Omental fat pad (tissue), 4 donors: Measurements from ENCODE around the gene PTPRG. TPM values are rescaled to one million over a fixed set of nuclear protein-coding genes. Genes with fewer than 3 reads are reported as not detected.

Source experiments
- ATAC-seq: fragments of 150-250 bp; one replicate; pipeline ENCODE4 v1.9.1; 2016; ENCODE audit warnings: mild to moderate bottlenecking, moderate library complexity; ENCODE audit not compliant: low FRiP score
- DNase-seq: peaks from one replicate; pipeline ENCODE4 v3.0.0-alpha.2; 2019; ENCODE audit warnings: low spot score
- total RNA-seq, 4 donors: library from RNA; depleted of rRNA; stranded (reverse); fragments of >200 nt; gene quantifications; one replicate each; pipeline ENCODE4 v1.1.0, GENCODE V29; 2016
- TF ChIP-seq, protein P1 (sequence below), 3 donors: fragments of 450-650 bp; IDR thresholded peaks; one replicate each; pipeline ENCODE4 v1.5.1; 2016 to 2017; ENCODE audit warnings: antibody characterized with exemption in 3 of 3, mild to moderate bottlenecking in 3 of 3, moderate library complexity in 2 of 3

Gene PTPRG
- total RNA-seq, 4 donors from 2014 or later = 90.0 to 172 (median 104) TPM

- no peak for ATAC-seq
- no peak for DNase-seq
- TF ChIP-seq, protein P1, sequence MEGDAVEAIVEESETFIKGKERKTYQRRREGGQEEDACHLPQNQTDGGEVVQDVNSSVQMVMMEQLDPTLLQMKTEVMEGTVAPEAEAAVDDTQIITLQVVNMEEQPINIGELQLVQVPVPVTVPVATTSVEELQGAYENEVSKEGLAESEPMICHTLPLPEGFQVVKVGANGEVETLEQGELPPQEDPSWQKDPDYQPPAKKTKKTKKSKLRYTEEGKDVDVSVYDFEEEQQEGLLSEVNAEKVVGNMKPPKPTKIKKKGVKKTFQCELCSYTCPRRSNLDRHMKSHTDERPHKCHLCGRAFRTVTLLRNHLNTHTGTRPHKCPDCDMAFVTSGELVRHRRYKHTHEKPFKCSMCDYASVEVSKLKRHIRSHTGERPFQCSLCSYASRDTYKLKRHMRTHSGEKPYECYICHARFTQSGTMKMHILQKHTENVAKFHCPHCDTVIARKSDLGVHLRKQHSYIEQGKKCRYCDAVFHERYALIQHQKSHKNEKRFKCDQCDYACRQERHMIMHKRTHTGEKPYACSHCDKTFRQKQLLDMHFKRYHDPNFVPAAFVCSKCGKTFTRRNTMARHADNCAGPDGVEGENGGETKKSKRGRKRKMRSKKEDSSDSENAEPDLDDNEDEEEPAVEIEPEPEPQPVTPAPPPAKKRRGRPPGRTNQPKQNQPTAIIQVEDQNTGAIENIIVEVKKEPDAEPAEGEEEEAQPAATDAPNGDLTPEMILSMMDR (IDR thresholded peaks at IDR 0.05) = no peak
Measured at GRCh38 chr3:61648481-61648880, 87.1 kb downstream of the PTPRG start.

GRCh38 chr3:61649381-61650170, 88.2 kb downstream of the PTPRG start:
- TF ChIP-seq, protein P1 (IDR thresholded peaks at IDR 0.05) = no peak
- ATAC-seq = no peak

GRCh38 chr3:61650276-61650675, 88.9 kb downstream of the PTPRG start:
- peak; percentile 29 for DNase-seq
- TF ChIP-seq, protein P1 (IDR thresholded peaks at IDR 0.05) = no peak
- peak; percentile 75 for ATAC-seq

More at GRCh38 chr3:61649381-61650170, 88.2 kb downstream of the PTPRG start:
- DNase-seq = no peak

DNA sequence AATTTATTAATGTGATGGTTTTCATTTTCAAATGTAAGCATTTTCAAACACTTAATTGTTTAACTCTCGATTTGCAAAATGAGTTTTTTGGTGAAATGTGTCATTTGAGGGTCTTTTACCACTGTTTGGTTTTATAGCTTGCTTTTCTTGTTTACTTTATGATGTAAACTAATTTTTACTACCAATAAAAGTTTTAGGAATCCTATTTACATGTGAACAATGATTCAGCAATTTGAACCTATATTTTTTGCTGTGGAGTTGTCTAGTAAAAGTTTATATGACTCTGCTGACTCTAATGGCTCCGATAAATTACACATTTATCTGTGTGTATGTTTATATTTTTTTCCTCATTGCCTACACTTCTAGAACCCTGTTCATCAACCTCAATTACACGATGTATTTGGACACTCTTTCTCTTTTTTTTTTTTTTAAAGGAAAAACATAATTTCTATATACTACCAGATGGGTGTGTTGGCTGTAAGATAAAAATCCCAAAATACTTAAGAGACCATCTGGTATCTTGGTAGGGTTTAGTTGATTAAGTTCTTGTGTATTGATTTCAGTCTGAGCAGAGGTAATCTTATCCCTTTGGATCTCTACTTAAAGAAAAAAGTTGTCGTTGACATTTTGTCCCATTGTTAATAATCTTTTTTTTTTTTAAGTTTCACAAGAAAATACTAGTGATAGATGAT, 89.5 kb downstream of the PTPRG start:
- TF ChIP-seq, protein P1 (IDR thresholded peaks at IDR 0.05) = no peak
- ATAC-seq (no peak), DNase-seq (no peak)

DNA sequence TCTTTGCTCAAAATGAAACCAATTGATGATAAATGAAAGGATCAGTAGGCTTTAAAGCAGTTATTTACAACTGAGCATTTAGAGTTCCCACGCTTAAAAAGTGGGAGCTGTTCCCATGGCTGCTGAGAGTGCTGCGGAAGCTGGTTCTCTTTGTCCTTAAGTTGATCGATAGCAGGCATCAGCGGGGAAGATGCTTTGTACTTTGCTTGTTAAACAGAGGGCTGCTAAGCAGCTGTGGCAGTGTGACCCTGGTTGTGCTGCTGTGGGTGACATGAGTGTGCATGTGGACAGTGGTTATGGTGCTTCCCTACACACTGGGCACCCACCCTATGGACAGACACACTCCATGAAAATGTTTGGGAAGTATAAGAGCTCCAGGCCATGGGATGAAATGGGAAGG, 96.3 kb downstream of the PTPRG start:
- TF ChIP-seq, protein P1 (IDR thresholded peaks at IDR 0.05) = no peak
- no peak for ATAC-seq
- DNase-seq = no peak

DNA sequence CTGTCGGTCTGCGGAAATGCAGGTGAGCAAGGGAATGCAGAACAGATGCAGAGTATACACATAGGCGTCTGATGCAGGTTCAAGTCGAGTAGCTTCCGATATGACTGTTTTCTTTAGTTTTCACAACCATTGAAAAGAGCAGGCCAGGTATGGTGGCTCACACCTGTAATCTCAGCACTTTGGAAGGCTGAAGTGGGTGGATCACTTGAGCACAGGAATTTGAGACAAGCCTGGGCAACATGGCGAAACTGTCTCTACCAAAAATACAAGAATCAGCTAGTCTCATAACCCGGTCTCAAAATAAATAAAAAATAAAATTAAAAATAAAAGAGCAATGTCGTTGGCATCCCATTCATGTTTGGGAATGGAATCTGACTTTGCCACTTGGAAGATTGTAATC, 101.5 kb downstream of the PTPRG start:
- TF ChIP-seq, protein P1 (IDR thresholded peaks at IDR 0.05) = no peak
- ATAC-seq = no peak
- DNase-seq = no peak
